HEK293T (cell line): ENCODE data around the gene CEACAM18.

Experiments used
- ARNT ChIP-seq: fragments of 450-650 bp; IDR thresholded peaks from 2 replicates; pipeline ENCODE4 v1.6.1; 2017; ENCODE audit warnings: mild to moderate bottlenecking
- BHLHE40 ChIP-seq: fragments of 450-650 bp; IDR thresholded peaks from 2 replicates; pipeline ENCODE4 v1.6.1; 2016; ENCODE audit warnings: mild to moderate bottlenecking, moderate library complexity, borderline replicate concordance
- CTBP1 ChIP-seq: fragments of 450-650 bp; IDR thresholded peaks from 2 replicates; pipeline ENCODE4 v1.6.1; 2016; ENCODE audit warnings: borderline replicate concordance
- FOXA1 ChIP-seq: fragments of 450-650 bp; IDR thresholded peaks from 2 replicates; pipeline ENCODE4 v1.6.1; 2016; ENCODE audit warnings: mild to moderate bottlenecking
- FOXM1 ChIP-seq: fragments of 450-650 bp; IDR thresholded peaks from 2 replicates; pipeline ENCODE4 v1.6.1; 2017; ENCODE audit warnings: mild to moderate bottlenecking, borderline replicate concordance
- LEF1 ChIP-seq: fragments of 450-650 bp; IDR thresholded peaks from 2 replicates; pipeline ENCODE4 v1.6.1; 2017; ENCODE audit warnings: mild to moderate bottlenecking, borderline replicate concordance
- PKNOX1 ChIP-seq: fragments of 450-650 bp; IDR thresholded peaks from 2 replicates; pipeline ENCODE4 v1.6.1; 2016
- SP1 ChIP-seq: fragments of 450-650 bp; IDR thresholded peaks from 2 replicates; pipeline ENCODE4 v1.6.1; 2017
- TARDBP ChIP-seq: fragments of 450-650 bp; IDR thresholded peaks from 2 replicates; pipeline ENCODE4 v1.6.1; 2016
- ZNF384 ChIP-seq: fragments of 450-650 bp; IDR thresholded peaks from 2 replicates; pipeline ENCODE4 v1.6.1; 2016

DNA sequence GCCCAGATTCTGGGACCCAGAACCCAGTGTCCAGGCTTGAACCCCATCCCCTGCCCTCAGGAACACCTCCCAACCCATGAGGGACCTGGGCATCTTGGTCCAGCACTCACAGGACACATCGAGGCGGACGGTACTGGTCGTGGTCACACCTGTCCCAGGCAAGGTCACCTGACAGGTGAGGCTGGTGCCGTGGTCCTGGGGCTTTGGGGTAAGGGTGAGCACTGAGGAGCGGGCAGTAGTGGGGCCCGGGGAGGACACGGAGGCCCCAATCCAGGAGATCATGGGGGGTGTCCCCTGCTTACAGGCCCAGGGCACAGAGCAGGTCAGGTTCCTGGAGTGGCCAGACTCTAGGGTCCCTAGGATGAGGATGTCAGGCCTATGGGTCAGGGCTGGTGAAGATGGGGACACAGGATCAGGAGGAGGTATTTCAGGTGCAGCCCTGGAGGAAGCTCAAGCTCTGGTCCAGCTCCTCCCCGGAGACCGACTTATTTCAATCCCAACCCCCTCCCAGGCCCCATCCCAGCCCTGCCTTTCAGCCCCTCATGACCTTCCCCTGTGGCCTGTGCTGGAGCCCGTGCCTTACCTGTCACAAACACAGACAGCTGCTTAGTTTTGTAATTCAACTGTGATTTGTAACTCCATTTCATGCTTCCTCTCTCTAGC lies 20.9 kb upstream of the CEACAM18 start:
- TF ChIP-seq ZNF384 (no peak), TARDBP (no peak), SP1 (no peak), FOXA1 (no peak), ARNT (no peak), PKNOX1 (no peak), CTBP1 (no peak), FOXM1 (no peak), BHLHE40 (no peak), LEF1 (no peak)
